Neural progenitor cell (in vitro differentiated cells): ENCODE data around the gene SF3B2. TPM values are rescaled to one million over a fixed set of nuclear protein-coding genes. Genes with fewer than 3 reads are reported as not detected.
A peak's percentile ranks its signal among the peaks of the same experiment; 100 is the strongest.

Source experiments
- DNase-seq: peaks from one replicate; pipeline ENCODE4 v3.0.0-alpha.2; 2016; ENCODE audit warnings: low spot score
- H2AFZ ChIP-seq: fragments of 200-600 bp; sonication (generic); replicated peaks from 2 replicates; pipeline ENCODE4 v1.6.1; 2016; ENCODE audit warnings: antibody characterized with exemption
- H3F3A ChIP-seq: fragments of 200-600 bp; sonication (generic); 2 replicates; pipeline ENCODE4 v1.6.1; 2016; ENCODE audit warnings: antibody characterized with exemption, low read depth
- H3K27ac ChIP-seq: fragments of 200-600 bp; sonication (generic); 2 replicates; pipeline ENCODE4 v1.5.1; 2016; ENCODE audit warnings: mild to moderate bottlenecking
- H3K27me3 ChIP-seq: fragments of 200-600 bp; sonication (generic); 2 replicates; pipeline ENCODE4 v1.6.1; 2016; ENCODE audit warnings: mild to moderate bottlenecking, moderate library complexity
- H3K36me3 ChIP-seq: fragments of 200-600 bp; sonication (generic); 2 replicates; pipeline ENCODE4 v1.5.1; 2016
- H3K4me1 ChIP-seq: fragments of 200-600 bp; sonication (generic); 2 replicates; pipeline ENCODE4 v1.6.1; 2016; ENCODE audit warnings: mixed run types
- H3K4me2 ChIP-seq: fragments of 200-600 bp; sonication (generic); 2 replicates; pipeline ENCODE4 v1.6.1; 2016
- H3K4me3 ChIP-seq: fragments of 200-600 bp; sonication (generic); 2 replicates; pipeline ENCODE4 v1.5.1; 2016
- H3K79me2 ChIP-seq: fragments of 200-600 bp; sonication (generic); 2 replicates; pipeline ENCODE4 v1.6.1; 2016; ENCODE audit warnings: low read depth
- H3K9ac ChIP-seq: fragments of 200-600 bp; sonication (generic); 2 replicates; pipeline ENCODE4 v1.6.1; 2016
- H3K9me3 ChIP-seq: fragments of 200-600 bp; sonication (generic); 2 replicates; pipeline ENCODE4 v1.5.1; 2016; ENCODE audit warnings: low read depth
- H4K20me1 ChIP-seq: fragments of 200-600 bp; sonication (generic); 2 replicates; pipeline ENCODE4 v1.6.1; 2016; ENCODE audit warnings: low read depth
- H3K27ac Mint-ChIP-seq: 3 replicates; pipeline ENCODE4 v1.8.0; 2021; ENCODE audit warnings: mixed read lengths
- H3K27me3 Mint-ChIP-seq: 2 replicates; pipeline ENCODE4 v1.8.0; 2022; ENCODE audit warnings: low read depth, mild to moderate bottlenecking, inconsistent platforms, moderate library complexity, mixed read lengths; ENCODE audit not compliant: insufficient read depth
- H3K36me3 Mint-ChIP-seq: 3 replicates; pipeline ENCODE4 v1.8.0; 2021; ENCODE audit warnings: mixed read lengths
- H3K4me1 Mint-ChIP-seq: 3 replicates; pipeline ENCODE4 v1.8.0; 2021; ENCODE audit warnings: mixed read lengths
- H3K4me3 Mint-ChIP-seq: 3 replicates; pipeline ENCODE4 v1.8.0; 2021; ENCODE audit warnings: mild to moderate bottlenecking, moderate library complexity, mixed read lengths
- H3K9me3 Mint-ChIP-seq: 3 replicates; pipeline ENCODE4 v1.8.0; 2020; ENCODE audit warnings: mixed read lengths
- EZH2 ChIP-seq: fragments of 200-600 bp; sonication (generic); IDR thresholded peaks from 2 replicates; pipeline ENCODE4 v1.6.1; 2017; ENCODE audit warnings: antibody characterized with exemption, mild to moderate bottlenecking, moderate library complexity
- EZH2phosphoT487 ChIP-seq: fragments of 200-600 bp; sonication (generic); IDR thresholded peaks from 2 replicates; pipeline ENCODE4 v1.6.1; 2017; ENCODE audit warnings: antibody characterized with exemption
- total RNA-seq: library from RNA; depleted of rRNA; stranded (reverse); fragments of >200 nt; gene quantifications from 2 replicates; pipeline ENCODE4 v1.2.3, GENCODE V29; 2015; ENCODE audit warnings: low replicate concordance
- TF ChIP-seq, protein P1 (sequence below): fragments of 200-600 bp; sonication (generic); IDR thresholded peaks from 2 replicates; pipeline ENCODE4 v1.5.1; 2017; ENCODE audit warnings: antibody characterized with exemption, mild to moderate bottlenecking

The SF3B2 gene
- total RNA-seq, 1 donor from 2014 or later: 198 TPM

- Histone ChIP-seq H3K27ac (no peak overlapping the region), H4K20me1 (no peaks in the 10 kb centered on the region), H3F3A (peaks cover 3% of the 10 kb centered on the region), H3K4me3 (no peak overlapping the region), H3K36me3 (no peaks in the 10 kb centered on the region), H3K27me3 (peaks cover 36% of the 10 kb centered on the region), H3K79me2 (no peaks in the 10 kb centered on the region), H2AFZ (no peak overlapping the region), H3K4me2 (peak overlapping the region; percentile 24), H3K4me1 (peaks cover 8% of the 10 kb centered on the region), H3K9me3 (no peaks in the 10 kb centered on the region), H3K9ac (no peak overlapping the region)
- TF ChIP-seq EZH2 (no peak), EZH2phosphoT487 (no peak)
- TF ChIP-seq, protein P1, sequence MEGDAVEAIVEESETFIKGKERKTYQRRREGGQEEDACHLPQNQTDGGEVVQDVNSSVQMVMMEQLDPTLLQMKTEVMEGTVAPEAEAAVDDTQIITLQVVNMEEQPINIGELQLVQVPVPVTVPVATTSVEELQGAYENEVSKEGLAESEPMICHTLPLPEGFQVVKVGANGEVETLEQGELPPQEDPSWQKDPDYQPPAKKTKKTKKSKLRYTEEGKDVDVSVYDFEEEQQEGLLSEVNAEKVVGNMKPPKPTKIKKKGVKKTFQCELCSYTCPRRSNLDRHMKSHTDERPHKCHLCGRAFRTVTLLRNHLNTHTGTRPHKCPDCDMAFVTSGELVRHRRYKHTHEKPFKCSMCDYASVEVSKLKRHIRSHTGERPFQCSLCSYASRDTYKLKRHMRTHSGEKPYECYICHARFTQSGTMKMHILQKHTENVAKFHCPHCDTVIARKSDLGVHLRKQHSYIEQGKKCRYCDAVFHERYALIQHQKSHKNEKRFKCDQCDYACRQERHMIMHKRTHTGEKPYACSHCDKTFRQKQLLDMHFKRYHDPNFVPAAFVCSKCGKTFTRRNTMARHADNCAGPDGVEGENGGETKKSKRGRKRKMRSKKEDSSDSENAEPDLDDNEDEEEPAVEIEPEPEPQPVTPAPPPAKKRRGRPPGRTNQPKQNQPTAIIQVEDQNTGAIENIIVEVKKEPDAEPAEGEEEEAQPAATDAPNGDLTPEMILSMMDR: no peak
- Mint-ChIP-seq H3K36me3 (no peaks in the 10 kb centered on the region), H3K27ac (no peak overlapping the region), H3K9me3 (no peaks in the 10 kb centered on the region), H3K27me3 (peaks cover 14% of the 10 kb centered on the region), H3K4me3 (no peak overlapping the region), H3K4me1 (peaks cover 8% of the 10 kb centered on the region)
- no peak for DNase-seq
These were observed 40.9 kb upstream of the SF3B2 start for GRCh38 chr11:66011239-66011784.

DNA sequence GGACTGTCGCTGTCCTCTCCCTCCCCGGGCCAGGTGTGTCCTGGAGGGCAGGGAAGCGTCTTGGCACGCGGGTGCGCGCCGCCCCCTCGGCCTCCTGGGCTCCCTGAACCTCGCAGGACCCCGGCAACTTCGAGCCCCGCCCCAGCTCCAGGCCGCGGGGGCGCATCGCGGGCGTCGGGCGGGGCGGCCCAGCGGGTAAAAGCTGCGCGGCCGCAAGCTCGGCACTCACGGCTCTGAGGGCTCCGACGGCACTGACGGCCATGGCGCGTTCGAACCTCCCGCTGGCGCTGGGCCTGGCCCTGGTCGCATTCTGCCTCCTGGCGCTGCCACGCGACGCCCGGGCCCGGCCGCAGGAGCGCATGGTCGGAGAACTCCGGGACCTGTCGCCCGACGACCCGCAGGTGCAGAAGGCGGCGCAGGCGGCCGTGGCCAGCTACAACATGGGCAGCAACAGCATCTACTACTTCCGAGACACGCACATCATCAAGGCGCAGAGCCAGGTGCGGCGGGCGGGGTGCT, 40.3 kb upstream of the SF3B2 start, which contains the start of gene CST6:
CST6 (plus strand) TSS at position 224 of the 519 bp plus-strand sequence; CDS start at position 261, 37 bp downstream.
- TF ChIP-seq, protein P1: no peak
- TF ChIP-seq EZH2phosphoT487: peak; percentile 66
- peak; percentile 85 for TF ChIP-seq EZH2
- Histone ChIP-seq H3K27me3 (peaks cover 36% of the 10 kb centered on the region), H2AFZ (no peak within 1 kb of the TSS), H3K4me3 (no peak within 1 kb of the TSS), H3K27ac (no peak within 1 kb of the TSS), H3K9me3 (no peaks in the 10 kb centered on the region), H3K79me2 (no peaks in the 10 kb centered on the region), H3K9ac (no peak within 1 kb of the TSS), H3K4me1 (peaks cover 8% of the 10 kb centered on the region), H4K20me1 (no peaks in the 10 kb centered on the region), H3K4me2 (peak within 1 kb of the TSS; percentile 24), H3K36me3 (no peaks in the 10 kb centered on the region), H3F3A (no peaks in the 10 kb centered on the region)
- H3K4me3 Mint-ChIP-seq: no peak within 1 kb of the TSS
- peaks cover 14% of the 10 kb centered on the region for H3K27me3 Mint-ChIP-seq
- H3K9me3 Mint-ChIP-seq: no peaks in the 10 kb centered on the region
- peak; percentile 43 for DNase-seq
- H3K4me1 Mint-ChIP-seq: peaks cover 4% of the 10 kb centered on the region
- H3K27ac Mint-ChIP-seq: no peak within 1 kb of the TSS
- no peaks in the 10 kb centered on the region for H3K36me3 Mint-ChIP-seq

- H3K4me3 Mint-ChIP-seq: no peak overlapping the region
- Histone ChIP-seq H3K9me3 (no peaks in the 10 kb centered on the region), H2AFZ (no peak overlapping the region), H3K4me2 (no peak overlapping the region), H3K9ac (no peak overlapping the region), H3K4me1 (peaks cover 3% of the 10 kb centered on the region), H3K27ac (no peak overlapping the region), H3K79me2 (no peaks in the 10 kb centered on the region), H3K36me3 (no peaks in the 10 kb centered on the region), H3K27me3 (peaks cover 36% of the 10 kb centered on the region), H4K20me1 (no peaks in the 10 kb centered on the region), H3F3A (no peaks in the 10 kb centered on the region), H3K4me3 (no peak overlapping the region)
- peaks cover 4% of the 10 kb centered on the region for H3K4me1 Mint-ChIP-seq
- H3K27ac Mint-ChIP-seq: no peak overlapping the region
- TF ChIP-seq, protein P1: no peak
- no peak for TF ChIP-seq EZH2phosphoT487
- no peak for TF ChIP-seq EZH2
- DNase-seq: no peak
- no peaks in the 10 kb centered on the region for H3K36me3 Mint-ChIP-seq
- peaks cover 14% of the 10 kb centered on the region for H3K27me3 Mint-ChIP-seq
- no peaks in the 10 kb centered on the region for H3K9me3 Mint-ChIP-seq
These were observed 39.7 kb upstream of the SF3B2 start for GRCh38 chr11:66012371-66012945.
